CD4-positive, CD25-positive, alpha-beta regulatory T cell (primary cell): Measurements from ENCODE around the gene AKAP1. TPM values are rescaled to one million over a fixed set of nuclear protein-coding genes. Genes with fewer than 3 reads are reported as not detected.

Experiments
- ATAC-seq, 2 donors: fragments of 150-1000 bp; cut with Tn5 transposase; one replicate each; pipeline ENCODE4 v1.10.0; 2021; ENCODE audit warnings: low read depth in 2 of 2, moderate number of reproducible peaks in 2 of 2, moderate library complexity in 1 of 2
- DNase-seq, 3 donors: peaks; one replicate each; pipeline versions ENCODE4 v3.0.0 to v3.0.0-alpha.2; 2012 to 2022; ENCODE audit warnings: mixed read lengths in 1 of 3
- H3K27ac ChIP-seq: one replicate; pipeline ENCODE4 v1.7.0; 2013; ENCODE audit warnings: mild to moderate bottlenecking, low read length; ENCODE audit not compliant: insufficient read depth, poor library complexity, severe bottlenecking
- H3K27me3 ChIP-seq: one replicate; pipeline ENCODE4 v1.7.0; 2013; ENCODE audit warnings: low read length; ENCODE audit not compliant: control insufficient read depth, insufficient read depth
- H3K36me3 ChIP-seq: one replicate; pipeline ENCODE4 v1.7.0; 2013; ENCODE audit warnings: mild to moderate bottlenecking, low read length, moderate library complexity; ENCODE audit not compliant: control insufficient read depth, insufficient read depth
- H3K4me1 ChIP-seq: 2 replicates; pipeline ENCODE4 v1.7.0; 2013; ENCODE audit warnings: mild to moderate bottlenecking, low read length; ENCODE audit not compliant: insufficient read depth, control insufficient read depth, poor library complexity, severe bottlenecking
- H3K4me3 ChIP-seq: one replicate; pipeline ENCODE4 v1.7.0; 2013; ENCODE audit warnings: low read depth, mild to moderate bottlenecking, low read length, moderate library complexity
- H3K9me3 ChIP-seq, 2 experiments: 1 replicate in 1 of 2; 2 replicates in 1 of 2; pipeline ENCODE4 v1.7.0; 2013; ENCODE audit warnings: low read length in 2 of 2, mild to moderate bottlenecking in 1 of 2, moderate library complexity in 1 of 2; ENCODE audit not compliant: control insufficient read depth in 2 of 2
- H3K27ac Mint-ChIP-seq, 3 donors: one replicate each; pipeline ENCODE4 v1.8.0; 2020 to 2022; ENCODE audit warnings: mild to moderate bottlenecking in 3 of 3, mixed read lengths in 3 of 3, moderate library complexity in 2 of 3
- H3K27me3 Mint-ChIP-seq: one replicate; pipeline ENCODE4 v1.8.0; 2022; ENCODE audit warnings: mild to moderate bottlenecking, mixed read lengths
- H3K36me3 Mint-ChIP-seq: one replicate; pipeline ENCODE4 v1.8.0; 2020; ENCODE audit warnings: mixed read lengths
- H3K4me1 Mint-ChIP-seq, 4 donors: one replicate each; pipeline ENCODE4 v1.8.0; 2020 to 2022; ENCODE audit warnings: mixed read lengths in 4 of 4, mild to moderate bottlenecking in 1 of 4
- H3K4me3 Mint-ChIP-seq, 4 donors: one replicate each; pipeline ENCODE4 v1.8.0; 2020 to 2022; ENCODE audit warnings: mild to moderate bottlenecking in 4 of 4, mixed read lengths in 4 of 4, moderate library complexity in 3 of 4
- H3K9me3 Mint-ChIP-seq, 7 donors: one replicate each; pipeline ENCODE4 v1.8.0; 2020 to 2022; ENCODE audit warnings: mixed read lengths in 7 of 7, mild to moderate bottlenecking in 3 of 7, moderate library complexity in 2 of 7
- polyA plus RNA-seq, 4 donors: library from polyadenylated mRNA; unstranded; fragments of 300-500 nt; fragmentation: Illumina TruSeq; gene quantifications; one replicate each; pipeline ENCODE4 v1.2.3, GENCODE V29; 2021
- total RNA-seq: library from RNA; stranded (reverse); gene quantifications from one replicate; pipeline ENCODE4 v1.2.3, GENCODE V29; 2022

AKAP1 gene
- total and polyA plus RNA-seq, 5 donors from 2014 or later = 9.8 to 27.8 (median 16.6) TPM

GRCh38 chr17:57089391-57089790 is 4.3 kb downstream of the AKAP1 start:
- H3K27me3 ChIP-seq = no peaks in the 10 kb centered on the region
- peaks cover 18% of the 10 kb centered on the region for H3K4me1 ChIP-seq
- H3K4me3 ChIP-seq = no peak overlapping the region
- Mint-ChIP-seq H3K27me3 (no peaks in the 10 kb centered on the region), H3K4me1 (peaks cover under 1 to 59% (median 39%) of the 10 kb centered on the region in 4 donors), H3K4me3 (peak overlapping the region in 2 of 4 donors; percentile 13 to 32), H3K36me3 (peaks cover 6% of the 10 kb centered on the region), H3K9me3 (no peaks in the 10 kb centered on the region), H3K27ac (peak overlapping the region in 1 of 3 donors; percentile 37)
- no peak overlapping the region for H3K27ac ChIP-seq
- H3K36me3 ChIP-seq = no peaks in the 10 kb centered on the region
- no peaks in the 10 kb centered on the region for H3K9me3 ChIP-seq
- ATAC-seq = no peak
- DNase-seq = no peak

- H3K9me3 Mint-ChIP-seq = no peaks in the 10 kb centered on the region
- no peak for ATAC-seq
- H3K4me1 ChIP-seq = peaks cover 14% of the 10 kb centered on the region
Observed at GRCh38 chr17:57090560-57091185, 5.6 kb downstream of the AKAP1 start.

DNA sequence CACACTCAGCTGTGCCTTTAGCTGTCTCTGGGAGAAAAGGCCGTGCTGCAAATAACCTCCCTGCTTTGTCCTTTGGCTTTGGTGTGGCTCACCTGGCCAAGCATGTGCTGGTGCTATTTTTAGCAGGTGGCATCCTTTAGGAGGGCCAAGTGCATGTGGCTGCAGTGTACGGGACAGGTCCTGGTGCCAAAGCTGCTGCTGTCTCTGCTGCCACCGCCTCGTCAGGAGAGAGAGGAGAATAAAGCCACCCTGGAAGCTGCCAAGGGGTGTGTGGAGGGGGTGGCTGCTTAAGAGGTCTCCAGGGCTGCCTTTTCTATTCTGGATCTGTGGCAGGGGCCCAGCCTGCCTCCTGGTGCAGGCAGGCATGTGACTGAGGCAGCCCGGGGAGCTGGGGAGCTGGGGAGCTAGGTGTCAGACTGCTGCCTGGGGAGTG is 6.2 kb downstream of the AKAP1 start:
- Mint-ChIP-seq H3K4me1 (peaks cover 0 to 62% (median 42%) of the 10 kb centered on the region in 4 donors), H3K27ac (no peak overlapping the region), H3K27me3 (no peaks in the 10 kb centered on the region), H3K36me3 (peaks cover 9% of the 10 kb centered on the region), H3K9me3 (no peaks in the 10 kb centered on the region), H3K4me3 (no peak overlapping the region)
- Histone ChIP-seq H3K27ac (no peak overlapping the region), H3K27me3 (no peaks in the 10 kb centered on the region), H3K36me3 (no peaks in the 10 kb centered on the region), H3K4me3 (no peak overlapping the region), H3K4me1 (peaks cover 9% of the 10 kb centered on the region), H3K9me3 (no peaks in the 10 kb centered on the region)
- no peak for DNase-seq
- ATAC-seq = no peak

More at GRCh38 chr17:57090560-57091185, 5.6 kb downstream of the AKAP1 start:
- DNase-seq = no peak
- Mint-ChIP-seq H3K36me3 (peaks cover 9% of the 10 kb centered on the region), H3K27ac (peak overlapping the region in 1 of 3 donors; percentile 23), H3K27me3 (no peaks in the 10 kb centered on the region), H3K4me3 (peak overlapping the region in 1 of 4 donors; percentile 50), H3K4me1 (peaks cover 0 to 60% (median 41%) of the 10 kb centered on the region in 4 donors)
- H3K36me3 ChIP-seq = no peaks in the 10 kb centered on the region
- no peak overlapping the region for H3K27ac ChIP-seq
- H3K27me3 ChIP-seq = no peaks in the 10 kb centered on the region
- H3K9me3 ChIP-seq = no peaks in the 10 kb centered on the region
- H3K4me3 ChIP-seq = no peak overlapping the region

DNA sequence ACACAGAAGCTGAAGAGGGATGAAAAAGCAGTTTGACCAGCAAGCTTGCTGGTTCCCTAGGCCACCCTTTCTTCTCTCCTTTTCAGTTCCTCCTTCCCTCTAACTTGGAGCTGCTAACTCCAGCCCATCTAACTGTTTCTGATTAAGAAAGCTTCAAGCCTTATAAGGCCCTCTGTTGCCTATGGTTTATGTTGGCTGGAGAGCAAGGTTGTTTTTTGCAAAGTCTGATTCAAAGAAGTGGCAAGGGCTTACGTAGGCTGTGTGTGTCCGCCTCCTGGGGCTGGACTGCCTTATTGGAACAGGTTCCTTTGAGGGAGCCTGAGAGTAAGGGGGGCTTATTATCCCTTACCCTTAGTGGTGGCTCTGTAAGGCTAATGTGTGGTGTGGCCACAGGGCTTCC is 7.1 kb downstream of the AKAP1 start:
- Mint-ChIP-seq H3K9me3 (no peaks in the 10 kb centered on the region), H3K36me3 (peaks cover 9% of the 10 kb centered on the region), H3K4me3 (peak overlapping the region in 1 of 4 donors; percentile 77), H3K27me3 (no peaks in the 10 kb centered on the region), H3K4me1 (peaks cover 0 to 55% (median 35%) of the 10 kb centered on the region in 4 donors), H3K27ac (peak overlapping the region in 1 of 3 donors; percentile 58)
- no peaks in the 10 kb centered on the region for H3K9me3 ChIP-seq
- H3K27me3 ChIP-seq = no peaks in the 10 kb centered on the region
- H3K27ac ChIP-seq = no peak overlapping the region
- no peaks in the 10 kb centered on the region for H3K4me1 ChIP-seq
- ATAC-seq (no peak), DNase-seq (no peak)
- no peaks in the 10 kb centered on the region for H3K36me3 ChIP-seq
- no peak overlapping the region for H3K4me3 ChIP-seq

DNA sequence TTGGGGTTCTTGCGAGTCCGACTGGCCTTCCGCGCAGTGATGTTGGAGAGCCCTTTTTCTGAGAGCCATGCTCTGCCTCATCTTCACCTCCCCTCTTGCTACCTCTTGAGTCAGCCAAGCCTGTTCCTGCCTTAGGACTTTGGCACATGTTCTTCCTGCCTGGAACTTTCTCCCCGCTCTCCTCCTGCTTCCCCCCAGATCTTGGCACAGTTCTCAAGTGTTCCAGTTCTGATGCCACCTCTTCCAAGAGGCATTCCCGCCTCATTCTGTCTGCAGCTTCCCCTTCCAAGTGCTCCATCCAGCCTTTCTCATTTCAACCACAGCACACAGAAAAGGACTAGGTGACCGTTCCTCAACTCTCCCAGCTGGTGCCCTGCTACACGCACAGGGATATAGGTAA is 7.7 kb downstream of the AKAP1 start:
- Histone ChIP-seq H3K4me1 (no peaks in the 10 kb centered on the region), H3K9me3 (no peaks in the 10 kb centered on the region), H3K4me3 (no peak overlapping the region), H3K27ac (no peak overlapping the region), H3K36me3 (no peaks in the 10 kb centered on the region), H3K27me3 (no peaks in the 10 kb centered on the region)
- Mint-ChIP-seq H3K27me3 (no peaks in the 10 kb centered on the region), H3K4me1 (peaks cover 0 to 50% (median 31%) of the 10 kb centered on the region in 4 donors), H3K9me3 (no peaks in the 10 kb centered on the region), H3K27ac (peak overlapping the region in 2 of 3 donors; percentile 2 to 6), H3K4me3 (peak overlapping the region in 1 of 4 donors; percentile 79), H3K36me3 (peaks cover 9% of the 10 kb centered on the region)
- DNase-seq (no peak), ATAC-seq (no peak)

DNA sequence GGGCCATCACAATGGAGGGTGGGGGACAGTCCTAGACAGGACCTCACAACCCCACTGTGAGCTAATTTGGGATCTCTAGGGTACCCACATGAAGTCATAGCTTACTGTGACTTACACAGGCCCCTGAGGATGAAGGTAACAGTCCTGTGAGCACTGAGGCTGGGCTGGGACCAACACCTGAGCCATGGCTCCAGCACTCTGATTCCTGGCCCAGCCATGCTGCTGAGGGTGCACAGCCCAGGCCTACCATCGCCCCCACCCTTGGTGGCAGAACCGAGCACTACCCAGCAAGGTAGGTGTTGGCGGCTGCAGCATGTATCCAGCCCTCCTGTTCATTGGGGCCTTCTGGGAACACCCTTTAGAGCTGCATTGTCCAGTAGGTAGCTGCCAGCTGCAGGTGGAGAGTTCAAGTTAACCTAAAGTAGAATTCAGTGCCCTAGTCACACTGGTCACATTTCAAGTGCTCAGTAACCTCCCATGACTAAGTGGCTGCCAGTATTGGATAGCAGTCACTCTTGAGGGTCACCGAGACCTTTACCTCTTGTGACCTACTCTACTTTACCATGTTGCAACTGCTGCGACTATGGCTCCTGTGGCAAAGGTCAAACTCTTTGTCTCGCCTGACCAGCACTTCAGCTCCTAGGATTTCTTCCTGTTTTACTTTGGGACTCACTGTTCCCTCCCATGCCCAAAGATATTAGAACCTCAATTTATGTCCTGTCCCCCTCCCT is 11.6 kb downstream of the AKAP1 start:
- no peak overlapping the region for H3K4me3 Mint-ChIP-seq
- ATAC-seq = no peak
- Histone ChIP-seq H3K9me3 (no peaks in the 10 kb centered on the region), H3K27ac (no peak overlapping the region), H3K27me3 (no peaks in the 10 kb centered on the region), H3K4me3 (no peak overlapping the region), H3K4me1 (no peaks in the 10 kb centered on the region), H3K36me3 (no peaks in the 10 kb centered on the region)
- H3K9me3 Mint-ChIP-seq = no peaks in the 10 kb centered on the region
- no peak for DNase-seq
- H3K27me3 Mint-ChIP-seq = no peaks in the 10 kb centered on the region
- H3K27ac Mint-ChIP-seq = no peak overlapping the region
- peaks cover 20% of the 10 kb centered on the region for H3K36me3 Mint-ChIP-seq
- peaks cover 0 to 50% (median 25%) of the 10 kb centered on the region in 4 donors for H3K4me1 Mint-ChIP-seq

- Mint-ChIP-seq H3K4me3 (no peak overlapping the region), H3K9me3 (no peaks in the 10 kb centered on the region), H3K4me1 (peaks cover 0 to 45% (median 19%) of the 10 kb centered on the region in 4 donors), H3K36me3 (peaks cover 20% of the 10 kb centered on the region), H3K27me3 (no peaks in the 10 kb centered on the region), H3K27ac (peak overlapping the region in 1 of 3 donors; percentile 31)
- no peak overlapping the region for H3K27ac ChIP-seq
- no peaks in the 10 kb centered on the region for H3K9me3 ChIP-seq
- DNase-seq = no peak
- no peaks in the 10 kb centered on the region for H3K36me3 ChIP-seq
- no peak overlapping the region for H3K4me3 ChIP-seq
- H3K4me1 ChIP-seq = no peaks in the 10 kb centered on the region
- no peak for ATAC-seq
- H3K27me3 ChIP-seq = no peaks in the 10 kb centered on the region
Observed at GRCh38 chr17:57097832-57098421, 12.9 kb downstream of the AKAP1 start.
